ENCODE measurements around the gene TMEM245. TPM values are rescaled to one million over a fixed set of nuclear protein-coding genes. Genes with fewer than 3 reads are reported as not detected.

Gene TMEM245
- total RNA-seq, 1 experiment from 2014 or later: 43.9 TPM

DNA sequence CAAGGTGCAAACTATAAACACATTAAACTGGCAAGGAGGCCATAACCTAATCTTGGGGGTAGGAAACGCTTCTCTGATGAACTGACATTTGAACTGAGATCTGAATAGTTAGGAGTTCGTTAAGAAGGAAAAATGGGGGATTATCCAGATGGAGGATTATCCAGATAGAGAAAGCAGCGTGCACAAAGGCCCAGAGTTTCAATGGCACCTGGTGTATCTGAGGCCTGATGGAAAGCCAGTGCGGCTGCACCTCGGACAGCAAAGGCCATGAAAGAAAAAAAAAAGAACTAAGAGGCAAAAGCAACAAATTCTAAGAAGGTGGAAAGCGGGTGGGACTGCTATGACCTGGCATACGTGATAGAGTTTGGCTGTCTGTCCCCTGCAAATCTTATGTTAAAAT lies 93.4 kb downstream of the TMEM245 start:
- DNase-seq (ENCODE audit: low read depth): no peak

GRCh38 chr9:109022873-109023272 lies 96.9 kb downstream of the TMEM245 start:
- DNase-seq (ENCODE audit: low read depth): no peak

DNA sequence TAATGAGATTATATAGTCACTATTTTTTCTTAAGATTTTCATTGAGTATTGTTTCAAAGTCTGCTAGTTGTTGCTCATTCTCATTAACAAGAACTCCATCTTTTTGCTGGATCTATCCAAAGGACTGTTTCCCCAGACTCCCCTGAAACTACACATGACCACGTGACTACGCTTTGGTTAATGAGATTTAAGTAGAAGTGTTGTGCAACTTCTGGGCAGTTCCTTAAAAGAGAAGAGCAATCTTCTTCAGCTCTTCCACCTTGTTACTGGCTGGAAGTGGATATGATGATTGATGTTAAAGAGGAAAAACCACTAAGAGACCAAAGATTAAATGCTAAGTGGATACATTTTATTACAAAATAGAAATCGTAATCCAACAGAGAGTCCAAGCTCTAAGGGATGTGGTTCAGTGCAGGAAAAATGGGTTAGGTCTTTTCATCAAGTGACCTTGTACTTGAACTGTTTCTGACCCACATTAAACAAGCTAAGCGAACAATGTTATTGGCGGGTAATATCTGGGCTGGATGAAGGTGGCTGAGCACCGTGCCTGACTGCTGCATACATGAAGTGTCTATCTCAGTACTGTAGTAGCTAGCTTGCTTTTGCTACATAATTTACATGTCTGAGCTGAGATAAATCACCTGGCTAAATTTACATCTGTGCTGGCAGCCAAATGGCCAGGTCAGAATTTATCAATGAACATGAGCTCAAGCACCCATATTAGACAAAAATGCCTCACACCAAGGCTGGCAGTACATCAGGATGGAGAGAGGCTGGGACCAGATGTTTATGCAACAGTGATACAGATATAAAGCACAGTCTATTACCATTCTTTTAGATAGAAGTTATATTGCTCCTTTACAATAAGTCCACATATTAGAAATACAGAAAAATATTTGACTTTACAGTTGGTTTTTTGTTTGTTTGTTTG lies 98.9 kb downstream of the TMEM245 start:
- no peak for DNase-seq (ENCODE audit: low read depth)

GRCh38 chr9:109020113-109020512 lies 99.6 kb downstream of the TMEM245 start:
- no peak for DNase-seq (ENCODE audit: low read depth)

DNA sequence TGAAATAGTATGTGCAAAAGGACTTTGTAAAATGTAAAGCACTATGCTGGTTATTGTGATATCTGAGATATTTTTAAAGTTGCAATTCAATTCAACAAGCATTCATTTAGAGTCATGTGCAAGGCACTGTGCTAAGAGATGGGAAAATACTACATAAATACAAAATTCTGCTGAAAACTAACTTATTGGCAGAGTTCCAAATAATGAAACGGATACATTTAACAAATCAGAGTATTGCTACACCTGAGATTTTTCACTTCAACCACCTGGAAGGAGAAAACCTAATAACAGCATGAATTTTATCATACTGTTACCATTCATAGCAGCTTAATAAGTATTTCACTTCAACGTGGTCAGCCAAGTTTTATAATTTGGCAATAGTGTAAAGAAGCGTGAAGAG lies 100.3 kb downstream of the TMEM245 start:
- DNase-seq (ENCODE audit: low read depth): no peak

- DNase-seq (ENCODE audit: low read depth): no peak
Observed at GRCh38 chr9:109017493-109017892, 102.3 kb downstream of the TMEM245 start.

DNA sequence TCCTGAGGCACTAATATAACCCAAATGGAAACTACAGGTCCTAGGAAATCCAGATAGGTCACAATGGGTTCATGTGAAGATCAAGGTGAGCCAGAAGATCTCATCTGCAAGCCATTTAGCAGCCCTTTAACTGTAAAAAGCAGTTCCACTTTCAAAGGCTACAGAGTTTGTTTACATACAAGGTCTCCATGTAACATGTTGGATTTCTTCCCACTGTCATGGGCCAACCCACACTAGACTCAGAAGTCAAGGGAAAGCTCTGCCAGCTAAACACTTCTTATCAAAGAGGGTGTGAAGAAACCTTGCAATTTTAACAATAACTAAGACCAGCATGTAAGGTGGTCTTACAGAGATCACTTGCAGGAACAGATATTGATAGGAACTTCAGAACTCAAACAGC lies 102.7 kb downstream of the TMEM245 start:
- DNase-seq (ENCODE audit: low read depth): no peak

DNA sequence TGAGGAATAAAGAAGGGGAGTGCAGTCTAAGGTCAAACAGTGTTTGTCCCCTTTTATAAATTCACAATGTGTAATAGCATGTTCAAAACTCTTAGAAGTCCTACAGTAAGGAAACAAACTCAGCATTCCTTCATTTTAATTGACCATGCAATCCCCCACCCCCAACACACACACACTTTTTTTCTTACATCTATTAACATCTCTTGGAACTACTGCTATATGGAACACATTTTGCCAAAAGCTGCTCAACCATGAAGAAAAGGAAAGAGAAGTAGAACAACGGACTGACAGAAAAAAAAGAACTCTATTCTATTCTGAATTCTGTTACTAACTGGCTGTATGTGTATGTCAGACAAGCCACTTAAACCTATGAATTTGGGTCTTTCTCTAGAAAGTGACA lies 103.6 kb downstream of the TMEM245 start:
- no peak for DNase-seq (ENCODE audit: low read depth)

DNA sequence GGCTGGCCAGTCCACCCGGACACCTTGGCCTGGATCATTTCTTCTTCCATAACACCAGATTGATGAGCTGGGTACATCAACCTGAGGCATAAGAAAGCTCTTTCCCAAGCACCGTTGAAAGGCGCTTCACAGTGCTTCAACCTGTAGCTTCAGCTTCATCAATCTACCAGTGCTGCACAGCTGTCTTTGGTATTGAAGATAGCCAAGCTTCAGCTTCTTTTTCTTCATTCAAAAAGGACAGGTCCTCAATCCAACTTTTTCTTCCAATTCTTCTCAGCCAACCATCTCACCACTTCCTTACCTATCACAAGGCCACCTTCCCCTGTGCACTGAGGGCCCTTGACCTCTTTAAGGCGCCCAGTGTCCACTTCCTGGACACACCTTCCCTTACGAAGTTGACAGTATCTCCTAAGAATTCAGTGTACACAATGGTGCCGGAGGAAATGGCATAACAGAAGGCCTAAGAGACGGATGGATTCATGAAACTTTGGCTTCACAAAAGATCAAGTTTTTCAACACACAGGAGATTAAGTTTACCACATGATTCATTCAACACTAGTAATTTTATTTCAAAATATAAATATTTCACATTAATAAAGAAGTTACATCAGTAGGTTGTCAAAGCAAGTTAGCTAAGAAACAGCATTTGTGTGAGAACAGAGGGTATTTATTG lies 105.0 kb downstream of the TMEM245 start:
- no peak for DNase-seq (ENCODE audit: low read depth)

DNA sequence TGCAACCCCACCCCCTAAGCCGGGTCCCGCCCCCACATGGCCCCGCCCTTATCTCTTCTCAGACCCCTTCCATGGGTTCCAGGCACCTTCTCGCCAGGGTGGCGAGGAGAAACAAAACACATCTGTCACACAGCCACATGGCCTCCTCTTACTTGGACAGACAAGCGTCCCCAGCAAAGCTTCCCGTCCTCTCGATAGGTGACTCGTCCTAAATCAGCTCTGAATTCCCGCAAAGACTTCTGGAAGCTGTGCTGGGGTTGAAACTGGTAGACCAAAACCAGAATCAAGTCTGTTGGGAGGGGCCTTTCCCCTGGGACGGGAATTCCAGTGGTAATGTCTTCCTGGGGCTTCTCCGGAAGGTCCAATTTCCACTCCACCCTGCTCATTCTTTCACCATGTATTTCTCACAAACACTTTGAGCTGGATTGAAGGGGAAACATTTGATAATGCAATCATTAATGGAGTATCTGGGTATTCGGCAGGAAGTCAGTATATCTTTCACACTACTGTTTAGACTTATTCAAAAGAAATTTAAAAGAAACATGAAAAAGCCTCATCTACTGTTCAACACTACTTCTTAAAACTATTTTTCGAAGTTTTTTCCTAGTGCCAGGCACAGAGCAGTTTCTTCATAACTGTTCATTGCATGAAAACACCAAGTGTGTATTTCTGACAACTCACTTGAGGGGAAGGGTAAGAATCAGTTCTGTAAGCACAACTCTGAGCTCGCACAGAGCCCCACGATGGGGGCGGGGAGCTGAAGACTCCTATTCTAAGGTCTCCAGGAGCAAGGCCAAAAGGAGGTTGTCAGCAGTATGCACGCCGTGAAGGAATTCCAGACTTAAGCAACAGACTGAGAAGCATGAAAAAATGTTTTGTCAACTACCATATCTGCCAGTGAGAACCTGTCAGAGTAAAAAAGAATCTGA lies 105.8 kb downstream of the TMEM245 start:
- DNase-seq (ENCODE audit: low read depth): peak; percentile 16

DNA sequence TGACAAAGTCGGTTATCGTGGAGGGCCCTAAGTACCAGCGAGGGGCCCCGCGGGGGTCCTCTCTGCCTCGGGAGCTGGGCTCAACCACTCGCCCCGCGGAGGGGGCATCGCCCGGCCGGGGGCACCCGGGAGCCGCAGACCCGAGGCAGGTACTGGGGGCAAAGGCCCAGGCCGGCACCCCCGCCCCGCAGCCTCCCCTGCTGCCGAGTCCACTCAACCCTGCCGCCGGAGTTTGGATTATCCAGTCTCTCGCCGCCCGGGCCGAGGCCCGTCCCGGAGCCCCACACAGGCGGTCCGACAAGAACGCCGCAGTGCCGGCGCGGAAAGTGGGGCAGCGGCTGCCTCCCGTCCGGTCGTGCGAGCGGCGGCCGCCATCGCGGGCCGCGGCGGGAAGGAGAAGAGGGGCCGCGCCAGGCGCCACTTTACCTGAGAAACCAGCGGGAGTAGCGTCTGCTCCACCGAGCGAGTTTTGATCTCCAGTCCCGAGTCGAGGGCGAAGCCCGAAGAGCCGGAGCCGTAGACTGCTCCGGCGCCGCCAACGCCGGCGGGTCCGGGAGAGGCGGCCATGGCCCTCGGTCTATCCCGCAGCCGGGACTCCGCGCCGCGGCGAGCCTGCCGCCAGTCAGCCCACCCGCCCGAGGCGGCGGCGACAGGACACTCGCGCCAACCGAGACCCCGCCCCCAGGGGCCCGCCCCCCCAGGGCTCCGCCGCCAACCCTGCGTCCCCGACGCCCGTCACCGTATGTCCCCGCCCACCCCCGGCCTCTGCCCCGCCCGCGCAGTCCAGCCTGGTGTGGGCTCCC lies 106.7 kb downstream of the TMEM245 start, which contains the start of gene CTNNAL1:
CTNNAL1 (minus strand) TSS at position 624 of the 803 bp plus-strand sequence; CDS start at position 567, 57 bp downstream.
- DNase-seq (ENCODE audit: low read depth): peak; percentile 96

DNA sequence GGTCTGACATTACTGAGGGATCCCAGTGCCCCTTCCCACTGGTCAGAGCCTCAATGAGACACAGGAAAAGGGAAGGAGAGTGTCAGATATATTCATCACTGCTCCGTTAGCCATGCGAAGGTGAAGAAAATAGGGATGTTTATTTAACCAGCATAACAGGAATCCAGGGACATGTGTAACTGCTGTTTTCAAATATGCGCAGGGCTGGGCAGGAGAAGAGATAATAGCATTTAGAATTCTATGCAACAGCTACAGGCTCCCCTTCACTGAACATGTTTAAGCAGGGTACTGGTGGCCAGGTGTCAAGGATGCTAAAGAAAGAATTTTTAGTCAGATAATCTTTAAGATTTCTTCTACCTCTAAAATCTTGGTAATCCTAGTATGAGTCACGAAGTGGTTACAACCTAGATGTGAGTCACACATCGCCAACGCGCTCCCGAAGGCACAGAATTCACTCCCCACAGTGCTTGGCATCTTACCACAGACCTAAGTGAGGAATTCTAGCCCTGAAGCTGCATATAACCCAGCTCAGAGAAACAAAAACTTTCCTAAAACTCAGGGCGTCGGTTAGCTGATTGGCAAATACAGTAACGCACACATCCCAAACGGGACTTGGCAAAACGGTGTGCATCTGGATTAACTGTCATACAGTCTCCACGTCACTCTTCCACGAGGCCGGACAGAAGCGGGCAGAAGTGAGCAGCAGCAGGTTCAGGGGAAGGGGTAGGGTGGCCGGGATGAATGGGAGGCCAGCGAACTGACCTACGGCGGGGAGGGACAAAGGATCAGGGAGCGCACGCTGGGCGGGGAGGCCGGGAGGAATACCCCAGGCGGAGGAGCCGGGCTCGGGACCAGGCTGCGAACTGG lies 107.5 kb downstream of the TMEM245 start:
- peak; percentile 98 for DNase-seq (ENCODE audit: low read depth)

GRCh38 chr9:109011231-109011671 lies 108.5 kb downstream of the TMEM245 start:
- DNase-seq (ENCODE audit: low read depth): no peak

GRCh38 chr9:109010746-109011145 lies 109.0 kb downstream of the TMEM245 start:
- DNase-seq (ENCODE audit: low read depth): peak; percentile 81

- DNase-seq (ENCODE audit: low read depth): no peak
Observed at GRCh38 chr9:109005678-109006077, 114.1 kb downstream of the TMEM245 start.

GRCh38 chr9:109003116-109003515 lies 116.6 kb downstream of the TMEM245 start:
- no peak for DNase-seq (ENCODE audit: low read depth)

- DNase-seq (ENCODE audit: low read depth): no peak
Observed at GRCh38 chr9:109002141-109002540, 117.6 kb downstream of the TMEM245 start.

- DNase-seq (ENCODE audit: low read depth): peak; percentile 82
Observed at GRCh38 chr9:109001275-109001676, 118.5 kb downstream of the TMEM245 start.

DNA sequence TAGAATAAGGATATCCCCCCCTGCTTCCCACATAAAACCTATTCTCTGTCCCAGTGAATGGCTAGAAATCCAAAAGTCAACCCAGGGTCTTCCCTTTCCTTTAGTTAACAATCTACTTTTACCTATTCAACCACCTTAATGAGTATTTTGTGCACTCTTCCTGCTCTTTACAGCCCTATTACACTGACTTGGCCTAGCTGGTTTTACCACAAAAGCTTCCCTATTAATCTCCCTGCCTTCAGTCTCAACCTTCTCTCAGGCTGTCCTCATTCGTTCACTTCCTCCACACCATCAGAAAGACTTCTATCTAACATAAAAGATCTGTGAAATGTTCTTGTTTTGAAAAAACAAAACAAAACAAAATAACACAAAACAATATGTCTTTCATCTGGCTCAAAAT lies 122.6 kb downstream of the TMEM245 start:
- no peak for DNase-seq (ENCODE audit: low read depth)

- no peak for DNase-seq (ENCODE audit: low read depth)
Observed at GRCh38 chr9:108996643-108997042, 123.1 kb downstream of the TMEM245 start.
